ENCODE data around the gene AK5.

AK5 gene

DNA sequence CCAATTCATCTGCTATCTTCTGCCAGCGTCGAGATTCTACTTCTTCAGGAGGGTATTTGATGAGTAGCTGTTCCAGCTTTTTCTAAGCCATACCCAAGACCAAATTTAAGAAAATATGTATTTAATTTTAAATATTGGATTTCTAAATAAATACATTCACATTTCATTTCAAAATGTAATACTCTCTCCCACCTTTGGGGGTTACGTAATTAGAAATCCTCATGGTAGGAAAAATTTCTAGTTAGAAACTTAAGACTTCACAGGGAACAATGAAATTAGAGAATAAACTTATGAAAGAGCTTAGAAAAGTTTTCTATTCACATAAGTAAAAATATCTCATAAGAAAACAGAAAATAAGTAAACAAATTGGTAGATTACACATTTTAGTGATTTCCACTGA, 297.7 kb downstream of the AK5 start:
- H3K23ac ChIP-seq (ENCODE audit: low read depth, low read length, poor library complexity), result no peak overlapping the region

GRCh38 chr1:77582905-77583304, 301.1 kb downstream of the AK5 start:
- H3K4ac ChIP-seq (ENCODE audit: low read length), result no peak overlapping the region
- no peak overlapping the region for H3K4me2 ChIP-seq (ENCODE audit: insufficient read depth, low read length, poor library complexity, severe bottlenecking)
- no peak overlapping the region for H3K23ac ChIP-seq (ENCODE audit: low read depth, low read length, poor library complexity)
- H2AK5ac ChIP-seq (ENCODE audit: low read depth, low read length), result no peak overlapping the region
- H3K79me1 ChIP-seq (ENCODE audit: low read depth, low read length), result no peaks in the 10 kb centered on the region
- no peak for DNase-seq (ENCODE audit: low spot score)
- no peaks in the 10 kb centered on the region for H3K4me1 ChIP-seq (ENCODE audit: control insufficient read depth in 2 of 2, insufficient read depth in 1 of 2, low read depth in 1 of 2, low read length in 2 of 2)
- H3K14ac ChIP-seq (ENCODE audit: low read length), result no peak overlapping the region
- H2AFZ ChIP-seq (ENCODE audit: low read length), result no peak overlapping the region
- H2BK120ac ChIP-seq (ENCODE audit: low read depth, low read length), result no peak overlapping the region
- H3K4me3 ChIP-seq (ENCODE audit: low read length in 2 of 2), result no peak overlapping the region
- H2BK15ac ChIP-seq (ENCODE audit: low read length), result no peak overlapping the region
- no peak overlapping the region for H3K18ac ChIP-seq (ENCODE audit: low read length)
- no peaks in the 10 kb centered on the region for H3K27me3 ChIP-seq (ENCODE audit: control insufficient read depth in 3 of 3, insufficient read depth in 3 of 3, low read depth in 1 of 3, low read length in 3 of 3)
- H3K36me3 ChIP-seq (replicated peaks in 1 of 2; ENCODE audit: control insufficient read depth in 2 of 2, insufficient read depth in 2 of 2, low read length in 2 of 2), result peaks cover 9 to 60% of the 10 kb centered on the region in 2 donors
- no peak overlapping the region for H3K9ac ChIP-seq (ENCODE audit: low read depth, low read length, poor library complexity)
- H3K27ac ChIP-seq (replicated peaks; ENCODE audit: low read length), result no peak overlapping the region
- H4K91ac ChIP-seq (ENCODE audit: low read depth, low read length, poor library complexity), result no peak overlapping the region
- no CpG with 5 or more reads among the region's 4 CpGs for WGBS, 2 donors (ENCODE audit: extremely low coverage in 2 of 2, insufficient read length in 2 of 2, insufficient replicate concordance in 1 of 2)
- H2BK5ac ChIP-seq (ENCODE audit: low read length), result no peak overlapping the region
- H2BK12ac ChIP-seq (ENCODE audit: low read length), result no peak overlapping the region
- no peaks in the 10 kb centered on the region for H3K9me3 ChIP-seq (replicated peaks in 1 of 2; ENCODE audit: control insufficient read depth in 2 of 2, insufficient read depth in 1 of 2, low read depth in 1 of 2, low read length in 2 of 2)
- no peak overlapping the region for H4K8ac ChIP-seq (ENCODE audit: low read depth, low read length)

More for the DNA sequence above, 297.7 kb downstream of the AK5 start:
- Histone ChIP-seq H4K8ac (ENCODE audit: low read depth, low read length) (no peak overlapping the region), H3K79me1 (ENCODE audit: low read depth, low read length) (no peaks in the 10 kb centered on the region), H2BK12ac (ENCODE audit: low read length) (no peak overlapping the region), H3K18ac (ENCODE audit: low read length) (no peak overlapping the region), H3K14ac (ENCODE audit: low read length) (no peak overlapping the region), H3K4me3 (ENCODE audit: low read length in 2 of 2) (no peak overlapping the region), H2AK5ac (ENCODE audit: low read depth, low read length) (no peak overlapping the region), H3K4me1 (ENCODE audit: control insufficient read depth in 2 of 2, insufficient read depth in 1 of 2, low read depth in 1 of 2, low read length in 2 of 2) (no peaks in the 10 kb centered on the region), H3K4me2 (ENCODE audit: insufficient read depth, low read length, poor library complexity, severe bottlenecking) (no peak overlapping the region), H3K9me3 (replicated peaks in 1 of 2; ENCODE audit: control insufficient read depth in 2 of 2, insufficient read depth in 1 of 2, low read depth in 1 of 2, low read length in 2 of 2) (no peaks in the 10 kb centered on the region), H3K36me3 (replicated peaks in 1 of 2; ENCODE audit: control insufficient read depth in 2 of 2, insufficient read depth in 2 of 2, low read length in 2 of 2) (peaks cover 9 to 87% of the 10 kb centered on the region in 2 donors), H3K4ac (ENCODE audit: low read length) (no peak overlapping the region), H3K27ac (replicated peaks; ENCODE audit: low read length) (no peak overlapping the region), H2AFZ (ENCODE audit: low read length) (no peak overlapping the region), H3K9ac (ENCODE audit: low read depth, low read length, poor library complexity) (no peak overlapping the region), H2BK15ac (ENCODE audit: low read length) (no peak overlapping the region), H2BK120ac (ENCODE audit: low read depth, low read length) (no peak overlapping the region), H3K27me3 (ENCODE audit: control insufficient read depth in 3 of 3, insufficient read depth in 3 of 3, low read depth in 1 of 3, low read length in 3 of 3) (no peaks in the 10 kb centered on the region), H4K91ac (ENCODE audit: low read depth, low read length, poor library complexity) (no peak overlapping the region), H2BK5ac (ENCODE audit: low read length) (no peak overlapping the region)
- no CpG with 5 or more reads among the region's 3 CpGs for WGBS, 2 donors (ENCODE audit: extremely low coverage in 2 of 2, insufficient read length in 2 of 2, insufficient replicate concordance in 1 of 2)
- no peak for DNase-seq (ENCODE audit: low spot score)

GRCh38 chr1:77583483-77583882, 301.7 kb downstream of the AK5 start:
- no peak overlapping the region for H2BK5ac ChIP-seq (ENCODE audit: low read length)
- no peaks in the 10 kb centered on the region for H3K27me3 ChIP-seq (ENCODE audit: control insufficient read depth in 3 of 3, insufficient read depth in 3 of 3, low read depth in 1 of 3, low read length in 3 of 3)

GRCh38 chr1:77584884-77585283, 303.1 kb downstream of the AK5 start:
- Histone ChIP-seq H2BK120ac (ENCODE audit: low read depth, low read length) (no peak overlapping the region), H3K27ac (replicated peaks; ENCODE audit: low read length) (no peak overlapping the region), H3K9me3 (replicated peaks in 1 of 2; ENCODE audit: control insufficient read depth in 2 of 2, insufficient read depth in 1 of 2, low read depth in 1 of 2, low read length in 2 of 2) (peaks cover 0 to 3% of the 10 kb centered on the region in 2 donors), H2AFZ (ENCODE audit: low read length) (no peak overlapping the region), H3K18ac (ENCODE audit: low read length) (no peak overlapping the region), H3K23ac (ENCODE audit: low read depth, low read length, poor library complexity) (no peak overlapping the region), H3K9ac (ENCODE audit: low read depth, low read length, poor library complexity) (no peak overlapping the region), H3K4ac (ENCODE audit: low read length) (no peak overlapping the region), H4K91ac (ENCODE audit: low read depth, low read length, poor library complexity) (no peak overlapping the region), H3K79me1 (ENCODE audit: low read depth, low read length) (no peaks in the 10 kb centered on the region), H3K27me3 (ENCODE audit: control insufficient read depth in 3 of 3, insufficient read depth in 3 of 3, low read depth in 1 of 3, low read length in 3 of 3) (no peaks in the 10 kb centered on the region), H2BK5ac (ENCODE audit: low read length) (no peak overlapping the region), H3K14ac (ENCODE audit: low read length) (no peak overlapping the region), H2BK15ac (ENCODE audit: low read length) (no peak overlapping the region), H3K4me1 (ENCODE audit: control insufficient read depth in 2 of 2, insufficient read depth in 1 of 2, low read depth in 1 of 2, low read length in 2 of 2) (no peaks in the 10 kb centered on the region), H3K4me2 (ENCODE audit: insufficient read depth, low read length, poor library complexity, severe bottlenecking) (no peak overlapping the region), H3K36me3 (replicated peaks in 1 of 2; ENCODE audit: control insufficient read depth in 2 of 2, insufficient read depth in 2 of 2, low read length in 2 of 2) (peaks cover 7 to 40% of the 10 kb centered on the region in 2 donors), H4K8ac (ENCODE audit: low read depth, low read length) (no peak overlapping the region), H2BK12ac (ENCODE audit: low read length) (no peak overlapping the region), H3K4me3 (ENCODE audit: low read length in 2 of 2) (no peak overlapping the region), H2AK5ac (ENCODE audit: low read depth, low read length) (no peak overlapping the region)
- DNase-seq (ENCODE audit: low spot score), result no peak
- WGBS, 2 donors (ENCODE audit: extremely low coverage in 2 of 2, insufficient read length in 2 of 2, insufficient replicate concordance in 1 of 2), result no CpG with 5 or more reads among the region's 2 CpGs

More at GRCh38 chr1:77583483-77583882, 301.7 kb downstream of the AK5 start:
- H4K8ac ChIP-seq (ENCODE audit: low read depth, low read length), result no peak overlapping the region
- H2BK15ac ChIP-seq (ENCODE audit: low read length), result no peak overlapping the region
- no peak overlapping the region for H3K4ac ChIP-seq (ENCODE audit: low read length)
- no peak overlapping the region for H2AFZ ChIP-seq (ENCODE audit: low read length)
- peaks cover 9 to 54% of the 10 kb centered on the region in 2 donors for H3K36me3 ChIP-seq (replicated peaks in 1 of 2; ENCODE audit: control insufficient read depth in 2 of 2, insufficient read depth in 2 of 2, low read length in 2 of 2)
- no peaks in the 10 kb centered on the region for H3K79me1 ChIP-seq (ENCODE audit: low read depth, low read length)
- H3K18ac ChIP-seq (ENCODE audit: low read length), result no peak overlapping the region
- no peak for DNase-seq (ENCODE audit: low spot score)
- no peaks in the 10 kb centered on the region for H3K9me3 ChIP-seq (replicated peaks in 1 of 2; ENCODE audit: control insufficient read depth in 2 of 2, insufficient read depth in 1 of 2, low read depth in 1 of 2, low read length in 2 of 2)
- no peak overlapping the region for H3K23ac ChIP-seq (ENCODE audit: low read depth, low read length, poor library complexity)
- H4K91ac ChIP-seq (ENCODE audit: low read depth, low read length, poor library complexity), result no peak overlapping the region
- no peak overlapping the region for H2AK5ac ChIP-seq (ENCODE audit: low read depth, low read length)
- H3K27ac ChIP-seq (replicated peaks; ENCODE audit: low read length), result no peak overlapping the region
- no peaks in the 10 kb centered on the region for H3K4me1 ChIP-seq (ENCODE audit: control insufficient read depth in 2 of 2, insufficient read depth in 1 of 2, low read depth in 1 of 2, low read length in 2 of 2)
- H3K9ac ChIP-seq (ENCODE audit: low read depth, low read length, poor library complexity), result no peak overlapping the region
- no peak overlapping the region for H3K4me2 ChIP-seq (ENCODE audit: insufficient read depth, low read length, poor library complexity, severe bottlenecking)
- no peak overlapping the region for H2BK12ac ChIP-seq (ENCODE audit: low read length)
- no peak overlapping the region for H3K4me3 ChIP-seq (ENCODE audit: low read length in 2 of 2)
- no CpG with 5 or more reads among the region's 2 CpGs for WGBS, 2 donors (ENCODE audit: extremely low coverage in 2 of 2, insufficient read length in 2 of 2, insufficient replicate concordance in 1 of 2)
- no peak overlapping the region for H3K14ac ChIP-seq (ENCODE audit: low read length)
- no peak overlapping the region for H2BK120ac ChIP-seq (ENCODE audit: low read depth, low read length)
